MCF 10A (cell line): ENCODE results near the gene CHRNA4. TPM values are rescaled to one million over a fixed set of nuclear protein-coding genes. Genes with fewer than 3 reads are reported as not detected.
"Not testable (repeated sequence)": the region's sequence is repeated elsewhere in the genome, so short reads cannot be mapped to it uniquely, and the experiment has no call there.

Experiments
- BruUV-seq: library from RNA; stranded (reverse); fragments of 400-500 nt; replicated peaks from 2 replicates; lab custom pipeline; 2021; lab: Mats Ljungman, UMichigan
- CTCF ChIA-PET: fragments of 300-600 bp; sonication (Branson Sonifier 250); formaldehyde crosslinking; extraction: SDS; loops from one replicate; lab custom pipeline; 2021; ENCODE audit warnings: antibody characterized with exemption, inconsistent platforms; lab: Yijun Ruan, JAX
- POLR2A ChIA-PET: fragments of 300-600, 350-650 bp; sonication (Branson Sonifier 250); formaldehyde crosslinking; extraction: SDS; loops from one replicate; lab custom pipeline; 2020; ENCODE audit warnings: antibody characterized with exemption, inconsistent platforms; lab: Yijun Ruan, JAX
- DNase-seq: peaks from one replicate; pipeline ENCODE4 v3.0.0-alpha.2; 2018; ENCODE audit not compliant: unreplicated experiment
- H3K27ac Mint-ChIP-seq: one replicate; pipeline ENCODE4 v1.8.0; 2022; ENCODE audit warnings: mild to moderate bottlenecking, low read depth, mixed read lengths; ENCODE audit not compliant: unreplicated experiment
- H3K27me3 Mint-ChIP-seq: one replicate; pipeline ENCODE4 v1.8.0; 2022; ENCODE audit warnings: mixed read lengths; ENCODE audit not compliant: insufficient read depth, unreplicated experiment
- H3K36me3 Mint-ChIP-seq: one replicate; pipeline ENCODE4 v1.8.0; 2022; ENCODE audit warnings: mild to moderate bottlenecking, moderate library complexity, mixed read lengths; ENCODE audit not compliant: insufficient read depth, unreplicated experiment
- H3K4me1 Mint-ChIP-seq: one replicate; pipeline ENCODE4 v1.8.0; 2022; ENCODE audit warnings: mixed read lengths; ENCODE audit not compliant: insufficient read depth, unreplicated experiment
- H3K4me3 Mint-ChIP-seq: one replicate; pipeline ENCODE4 v1.8.0; 2022; ENCODE audit warnings: mild to moderate bottlenecking, moderate library complexity, mixed read lengths; ENCODE audit not compliant: unreplicated experiment
- H3K9me3 Mint-ChIP-seq: one replicate; pipeline ENCODE4 v1.8.0; 2022; ENCODE audit warnings: mixed read lengths; ENCODE audit not compliant: unreplicated experiment
- intact Hi-C: fragments of 100-400 bp; cut with micrococcal nuclease; formaldehyde crosslinking; loops from 2 replicates; pipeline ENCODE4 v1.14.1; 2022
- total RNA-seq: library from RNA; stranded (reverse); gene quantifications from 2 replicates; pipeline ENCODE4 v1.2.3, GENCODE V29; 2022
- TF ChIP-seq, protein P1 (sequence below): fragments of 200-600 bp; IDR thresholded peaks from one replicate; pipeline ENCODE4 v1.8.0; 2022; ENCODE audit warnings: antibody characterized with exemption, mild to moderate bottlenecking; ENCODE audit not compliant: unreplicated experiment

The CHRNA4 gene
- total RNA-seq, 1 experiment from 2014 or later, result not detected

- BruUV-seq, result no TSS peak
- no peak overlapping the region for H3K27ac Mint-ChIP-seq
These were observed 23.2 kb downstream of the CHRNA4 start for GRCh38 chr20:63337786-63338420.

GRCh38 chr20:63336232-63336752 lies 24.9 kb downstream of the CHRNA4 start:
- intact Hi-C loops, result no loop called here
- no peak overlapping the region for H3K27ac Mint-ChIP-seq
- peaks cover 36% of the 10 kb centered on the region for H3K27me3 Mint-ChIP-seq

More at GRCh38 chr20:63337786-63338420, 23.2 kb downstream of the CHRNA4 start:
- intact Hi-C loops, result no loop called here
- H3K9me3 Mint-ChIP-seq, result peaks cover 7% of the 10 kb centered on the region
- ChIA-PET CTCF (interaction anchor here (0.5 to 1.0 kb wide), 3 partner anchors 13 to 28 kb away, joined by 3 to 5 read pairs (median 4); no protein-coding TSS in a partner anchor), POLR2A (interaction anchor here (0.6 to 0.9 kb wide), 2 partner anchors 10 to 102 kb away, joined by 3 read pairs; no protein-coding TSS in a partner anchor)
- H3K27me3 Mint-ChIP-seq, result peaks cover 49% of the 10 kb centered on the region
- no peaks in the 10 kb centered on the region for H3K4me1 Mint-ChIP-seq
- no peak overlapping the region for H3K4me3 Mint-ChIP-seq
- H3K36me3 Mint-ChIP-seq, result peaks cover 6% of the 10 kb centered on the region
- TF ChIP-seq, protein P1, sequence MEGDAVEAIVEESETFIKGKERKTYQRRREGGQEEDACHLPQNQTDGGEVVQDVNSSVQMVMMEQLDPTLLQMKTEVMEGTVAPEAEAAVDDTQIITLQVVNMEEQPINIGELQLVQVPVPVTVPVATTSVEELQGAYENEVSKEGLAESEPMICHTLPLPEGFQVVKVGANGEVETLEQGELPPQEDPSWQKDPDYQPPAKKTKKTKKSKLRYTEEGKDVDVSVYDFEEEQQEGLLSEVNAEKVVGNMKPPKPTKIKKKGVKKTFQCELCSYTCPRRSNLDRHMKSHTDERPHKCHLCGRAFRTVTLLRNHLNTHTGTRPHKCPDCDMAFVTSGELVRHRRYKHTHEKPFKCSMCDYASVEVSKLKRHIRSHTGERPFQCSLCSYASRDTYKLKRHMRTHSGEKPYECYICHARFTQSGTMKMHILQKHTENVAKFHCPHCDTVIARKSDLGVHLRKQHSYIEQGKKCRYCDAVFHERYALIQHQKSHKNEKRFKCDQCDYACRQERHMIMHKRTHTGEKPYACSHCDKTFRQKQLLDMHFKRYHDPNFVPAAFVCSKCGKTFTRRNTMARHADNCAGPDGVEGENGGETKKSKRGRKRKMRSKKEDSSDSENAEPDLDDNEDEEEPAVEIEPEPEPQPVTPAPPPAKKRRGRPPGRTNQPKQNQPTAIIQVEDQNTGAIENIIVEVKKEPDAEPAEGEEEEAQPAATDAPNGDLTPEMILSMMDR, result no peak
- no peak for DNase-seq

DNA sequence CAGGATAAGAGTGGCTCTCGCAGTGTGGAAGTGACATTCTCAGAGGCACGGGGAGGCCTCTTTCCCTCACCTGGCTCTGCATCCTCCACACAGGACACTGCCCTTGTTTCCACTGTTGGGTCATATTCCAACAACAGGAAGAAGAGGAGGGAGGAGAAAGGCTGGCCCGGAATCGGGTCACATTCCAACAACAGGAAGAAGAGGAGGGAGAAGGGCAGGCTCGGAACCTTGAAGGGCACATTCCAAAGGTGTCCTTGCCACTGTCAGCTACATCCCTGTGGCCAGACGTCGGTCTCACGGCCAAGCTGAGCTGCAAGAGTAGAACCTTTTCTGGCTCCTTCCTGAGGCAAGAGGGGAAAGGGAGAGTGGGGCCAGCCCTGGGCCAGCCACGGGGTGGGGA lies 25.4 kb downstream of the CHRNA4 start:
- POLR2A ChIA-PET, result no interaction called here
- TF ChIP-seq, protein P1, result no peak
- Mint-ChIP-seq H3K4me3 (no peak overlapping the region), H3K27ac (no peak overlapping the region), H3K36me3 (peaks cover 6% of the 10 kb centered on the region), H3K27me3 (peaks cover 33% of the 10 kb centered on the region), H3K4me1 (no peaks in the 10 kb centered on the region), H3K9me3 (peaks cover 9% of the 10 kb centered on the region)
- BruUV-seq, result no TSS peak
- intact Hi-C loops, result no loop called here
- DNase-seq, result no peak
- CTCF ChIA-PET, result interaction anchor here (0.6 to 0.7 kb wide), 2 partner anchors 112 to 326 kb away, joined by 3 to 4 read pairs; no protein-coding TSS in a partner anchor

More at GRCh38 chr20:63336232-63336752, 24.9 kb downstream of the CHRNA4 start:
- DNase-seq, result no peak
- CTCF ChIA-PET, result no interaction called here
- TF ChIP-seq, protein P1, result no peak
- Mint-ChIP-seq H3K36me3 (peaks cover 6% of the 10 kb centered on the region), H3K9me3 (peaks cover 11% of the 10 kb centered on the region), H3K4me1 (no peaks in the 10 kb centered on the region), H3K4me3 (no peak overlapping the region)
- BruUV-seq, result no TSS peak
- POLR2A ChIA-PET, result no interaction called here

DNA sequence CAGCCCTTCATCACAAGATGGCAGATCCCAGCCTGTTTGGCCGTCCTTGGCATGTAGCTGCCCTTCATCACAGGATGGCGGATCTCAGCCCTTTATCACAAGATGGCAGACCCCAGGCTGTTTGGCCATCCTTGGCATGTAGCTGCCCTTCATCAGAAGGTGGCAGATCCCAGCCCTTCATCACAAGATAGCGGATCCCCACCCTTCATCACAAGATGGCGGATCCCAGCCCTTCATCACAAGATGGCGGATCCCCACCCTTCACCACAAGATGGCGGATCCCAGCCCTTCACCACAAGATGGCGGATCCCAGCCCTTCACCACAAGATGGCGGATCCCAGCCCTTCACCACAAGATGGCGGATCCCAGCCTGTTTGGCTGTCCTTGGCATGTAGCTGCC lies 26.1 kb downstream of the CHRNA4 start:
- H3K9me3 Mint-ChIP-seq, intact Hi-C loops, DNase-seq, H3K36me3 Mint-ChIP-seq, BruUV-seq, H3K4me3 Mint-ChIP-seq, H3K27ac Mint-ChIP-seq, H3K4me1 Mint-ChIP-seq: not testable (repeated sequence)
- ChIA-PET CTCF (interaction anchor here (0.7 kb wide), 2 partner anchors 26 to 112 kb away, joined by 3 read pairs; no protein-coding TSS in a partner anchor), POLR2A (interaction anchor here (0.8 kb wide), 1 partner anchor 288 kb away, joined by 3 read pairs; no protein-coding TSS in a partner anchor)
- peaks cover 33% of the 10 kb centered on the region for H3K27me3 Mint-ChIP-seq
